HFFc6 (cell line): ENCODE data around the gene LILRA6. TPM values are rescaled to one million over a fixed set of nuclear protein-coding genes. Genes with fewer than 3 reads are reported as not detected.
"Not testable (repeated sequence)": the region's sequence is repeated elsewhere in the genome, so short reads cannot be mapped to it uniquely, and the experiment has no call there.

Source experiments
- DNase-seq: peaks from one replicate; pipeline ENCODE4 v3.0.0-alpha.2; 2018
- H3K27ac Mint-ChIP-seq: 2 replicates; pipeline ENCODE4 v1.8.0; 2020; ENCODE audit warnings: mild to moderate bottlenecking, mixed read lengths
- H3K27me3 Mint-ChIP-seq: 2 replicates; pipeline ENCODE4 v1.8.0; 2021; ENCODE audit warnings: mild to moderate bottlenecking, moderate library complexity, mixed read lengths; ENCODE audit not compliant: insufficient read depth
- H3K36me3 Mint-ChIP-seq: 2 replicates; pipeline ENCODE4 v1.8.0; 2021; ENCODE audit warnings: low read depth, mixed read lengths
- H3K4me1 Mint-ChIP-seq: 2 replicates; pipeline ENCODE4 v1.8.0; 2020; ENCODE audit warnings: low read depth, mixed read lengths
- H3K4me3 Mint-ChIP-seq: 2 replicates; pipeline ENCODE4 v1.8.0; 2020; ENCODE audit warnings: mild to moderate bottlenecking, moderate library complexity, mixed read lengths
- H3K9me3 Mint-ChIP-seq: 2 replicates; pipeline ENCODE4 v1.8.0; 2020; ENCODE audit warnings: mild to moderate bottlenecking, mixed read lengths
- long read RNA-seq: library from polyadenylated mRNA; unstranded; transcript quantifications from one replicate; pipeline ENCODE4 v2.0.0, GENCODE V29; 2019
- total RNA-seq, 6 experiments: library from RNA; stranded (reverse); fragmentation: NEBNext Ultra II Directional; extraction: Animal tissue kit (Norgen Biotek cat#: 25700); gene quantifications; 2 replicates in 1 of 6; 3 replicates in 5 of 6; pipeline ENCODE4 v1.2.3, GENCODE V29; 2021
- TF ChIP-seq, protein P1 (sequence below): fragments of 200-600 bp; sonication (generic); IDR thresholded peaks from 2 replicates; pipeline ENCODE4 v1.5.0; 2021; ENCODE audit warnings: antibody characterized with exemption, mild to moderate bottlenecking

The LILRA6 gene
- total RNA-seq = not detected
- long read RNA-seq = 0 reads

DNA sequence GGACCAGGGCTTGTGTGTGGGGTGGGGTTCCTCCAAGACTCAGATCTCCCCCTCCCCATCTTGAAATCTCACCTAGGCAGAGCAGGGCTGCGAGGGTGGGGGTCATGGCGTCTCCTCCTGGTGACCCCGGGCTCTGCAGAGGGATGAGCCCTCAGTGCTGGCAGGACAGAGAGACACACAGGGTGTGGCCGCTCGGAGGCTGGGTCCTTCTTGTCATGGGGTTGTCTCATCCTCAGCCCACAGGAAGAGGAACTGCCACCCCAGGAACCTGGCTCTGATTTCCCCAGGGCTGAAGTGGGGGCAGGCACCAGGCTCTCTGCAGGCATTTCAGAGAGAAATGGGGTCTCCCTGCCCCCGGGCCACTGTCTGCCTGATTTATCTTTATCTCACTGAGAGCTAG lies at the start of gene LILRA6:
LILRA6 (minus strand) TSS at position 145 of the 400 bp plus-strand sequence.
- H3K9me3 Mint-ChIP-seq = not testable (repeated sequence)
- H3K27me3 Mint-ChIP-seq = peaks cover 23% of the 10 kb centered on the region

DNA sequence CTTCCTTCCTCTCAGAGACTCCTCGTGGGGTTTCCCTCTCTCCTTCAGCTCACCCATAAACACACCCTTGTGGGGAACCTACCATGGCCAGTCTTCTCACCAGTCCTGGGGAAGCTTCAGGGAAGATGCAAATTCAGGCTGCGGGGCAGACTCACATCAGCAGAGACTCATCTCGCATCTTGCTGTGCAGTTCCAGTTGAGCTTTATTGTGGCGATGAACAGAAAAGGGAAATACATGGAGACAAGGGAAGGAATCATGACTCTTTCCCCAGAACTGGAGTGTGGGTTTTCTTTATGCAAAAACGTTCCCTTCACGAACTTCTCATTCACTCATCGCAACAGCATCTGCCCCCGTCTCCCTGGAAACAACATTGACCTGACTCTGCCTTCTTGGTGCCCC lies 46.6 kb upstream of the LILRA6 start:
- not testable (repeated sequence) for H3K9me3 Mint-ChIP-seq, H3K27ac Mint-ChIP-seq, DNase-seq, H3K4me3 Mint-ChIP-seq, H3K36me3 Mint-ChIP-seq
- Mint-ChIP-seq H3K27me3 (peaks cover 17% of the 10 kb centered on the region), H3K4me1 (peaks cover 35% of the 10 kb centered on the region)

More for the DNA sequence above, at the start of gene LILRA6:
- H3K4me1 Mint-ChIP-seq, H3K36me3 Mint-ChIP-seq, H3K27ac Mint-ChIP-seq, H3K4me3 Mint-ChIP-seq, DNase-seq: not testable (repeated sequence)

DNA sequence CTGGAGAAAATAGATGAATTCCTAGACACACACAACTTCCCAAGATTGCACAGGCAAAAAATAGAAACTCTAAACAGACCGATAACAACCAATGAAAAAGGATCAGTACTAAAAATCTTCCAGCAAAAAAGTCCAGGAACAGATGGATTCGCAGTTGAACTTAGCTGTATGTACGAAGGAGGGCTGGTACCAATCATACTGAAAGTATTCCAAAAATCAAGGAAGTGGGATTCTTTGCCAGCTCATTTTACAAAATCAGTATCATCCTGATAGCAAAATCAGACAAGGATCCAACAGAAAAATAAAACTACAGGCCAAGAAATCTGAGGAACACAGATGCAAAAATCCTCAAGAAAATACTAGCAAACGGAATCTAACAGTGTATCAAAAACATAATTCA lies 44.9 kb upstream of the LILRA6 start:
- peaks cover 20% of the 10 kb centered on the region for H3K27me3 Mint-ChIP-seq

DNA sequence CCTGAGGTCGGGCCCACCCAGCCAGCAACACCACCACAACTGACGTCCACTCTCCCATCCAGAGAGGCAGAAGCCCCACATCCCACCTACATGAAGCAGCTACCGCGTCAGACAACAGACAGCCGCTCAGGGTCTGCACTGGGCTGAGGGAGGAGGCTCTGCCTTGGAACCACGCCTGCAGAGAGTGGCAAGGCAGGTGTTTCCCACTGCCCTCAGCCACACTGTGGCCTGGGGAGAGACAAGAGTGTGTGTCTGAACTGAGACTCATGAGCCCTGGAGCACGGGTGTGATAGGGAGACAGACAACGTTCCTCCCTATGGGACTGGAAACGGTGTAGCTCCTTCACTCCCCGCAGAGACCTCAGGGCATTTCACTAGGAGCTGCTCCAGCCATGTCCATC lies 43.7 kb upstream of the LILRA6 start:
- H3K27ac Mint-ChIP-seq, H3K9me3 Mint-ChIP-seq, H3K4me3 Mint-ChIP-seq, DNase-seq, H3K36me3 Mint-ChIP-seq: not testable (repeated sequence)
- H3K27me3 Mint-ChIP-seq = peaks cover 23% of the 10 kb centered on the region
- peaks cover 41% of the 10 kb centered on the region for H3K4me1 Mint-ChIP-seq

More for the DNA sequence above, 44.9 kb upstream of the LILRA6 start:
- Mint-ChIP-seq H3K4me3 (peak overlapping the region; percentile 61), H3K9me3 (no peaks in the 10 kb centered on the region), H3K4me1 (peaks cover 41% of the 10 kb centered on the region), H3K27ac (peak overlapping the region; percentile 20), H3K36me3 (no peaks in the 10 kb centered on the region)
- peak; percentile 61 for DNase-seq
- TF ChIP-seq, protein P1, sequence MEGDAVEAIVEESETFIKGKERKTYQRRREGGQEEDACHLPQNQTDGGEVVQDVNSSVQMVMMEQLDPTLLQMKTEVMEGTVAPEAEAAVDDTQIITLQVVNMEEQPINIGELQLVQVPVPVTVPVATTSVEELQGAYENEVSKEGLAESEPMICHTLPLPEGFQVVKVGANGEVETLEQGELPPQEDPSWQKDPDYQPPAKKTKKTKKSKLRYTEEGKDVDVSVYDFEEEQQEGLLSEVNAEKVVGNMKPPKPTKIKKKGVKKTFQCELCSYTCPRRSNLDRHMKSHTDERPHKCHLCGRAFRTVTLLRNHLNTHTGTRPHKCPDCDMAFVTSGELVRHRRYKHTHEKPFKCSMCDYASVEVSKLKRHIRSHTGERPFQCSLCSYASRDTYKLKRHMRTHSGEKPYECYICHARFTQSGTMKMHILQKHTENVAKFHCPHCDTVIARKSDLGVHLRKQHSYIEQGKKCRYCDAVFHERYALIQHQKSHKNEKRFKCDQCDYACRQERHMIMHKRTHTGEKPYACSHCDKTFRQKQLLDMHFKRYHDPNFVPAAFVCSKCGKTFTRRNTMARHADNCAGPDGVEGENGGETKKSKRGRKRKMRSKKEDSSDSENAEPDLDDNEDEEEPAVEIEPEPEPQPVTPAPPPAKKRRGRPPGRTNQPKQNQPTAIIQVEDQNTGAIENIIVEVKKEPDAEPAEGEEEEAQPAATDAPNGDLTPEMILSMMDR = no peak

DNA sequence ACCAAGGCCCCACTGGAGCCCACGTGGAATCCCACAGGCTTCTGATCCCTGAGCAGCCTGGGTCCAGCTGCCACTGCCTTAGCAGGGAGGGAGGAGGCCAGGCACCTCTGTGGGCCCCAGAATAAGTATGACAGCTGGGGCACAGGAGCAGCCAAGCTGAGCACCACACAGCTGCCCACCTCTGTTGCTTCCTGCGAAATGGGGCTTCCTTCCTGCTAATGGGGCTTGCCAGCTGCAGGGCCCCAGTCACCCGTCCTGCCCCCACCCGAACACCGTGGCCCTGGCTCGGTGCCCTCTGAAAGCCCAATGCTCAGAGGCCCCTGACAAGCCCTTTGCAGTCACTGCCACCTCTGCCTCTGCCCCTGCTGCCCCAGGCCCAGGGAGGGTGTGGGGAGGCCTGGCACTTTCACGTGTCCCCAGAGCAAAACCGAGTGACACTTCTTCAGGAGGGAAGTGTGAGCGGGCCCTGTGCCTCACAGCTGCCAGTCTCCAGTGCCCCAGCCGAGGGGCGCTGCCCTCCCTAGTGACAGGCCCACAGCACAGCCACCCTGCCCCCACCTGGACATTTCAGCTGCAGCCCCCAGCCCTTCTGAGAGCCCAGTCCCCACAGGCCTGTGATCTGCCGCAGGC lies 43.0 kb upstream of the LILRA6 start:
- not testable (repeated sequence) for DNase-seq, H3K9me3 Mint-ChIP-seq, H3K27ac Mint-ChIP-seq, H3K4me3 Mint-ChIP-seq, H3K36me3 Mint-ChIP-seq
- Mint-ChIP-seq H3K4me1 (peaks cover 41% of the 10 kb centered on the region), H3K27me3 (peaks cover 24% of the 10 kb centered on the region)

DNA sequence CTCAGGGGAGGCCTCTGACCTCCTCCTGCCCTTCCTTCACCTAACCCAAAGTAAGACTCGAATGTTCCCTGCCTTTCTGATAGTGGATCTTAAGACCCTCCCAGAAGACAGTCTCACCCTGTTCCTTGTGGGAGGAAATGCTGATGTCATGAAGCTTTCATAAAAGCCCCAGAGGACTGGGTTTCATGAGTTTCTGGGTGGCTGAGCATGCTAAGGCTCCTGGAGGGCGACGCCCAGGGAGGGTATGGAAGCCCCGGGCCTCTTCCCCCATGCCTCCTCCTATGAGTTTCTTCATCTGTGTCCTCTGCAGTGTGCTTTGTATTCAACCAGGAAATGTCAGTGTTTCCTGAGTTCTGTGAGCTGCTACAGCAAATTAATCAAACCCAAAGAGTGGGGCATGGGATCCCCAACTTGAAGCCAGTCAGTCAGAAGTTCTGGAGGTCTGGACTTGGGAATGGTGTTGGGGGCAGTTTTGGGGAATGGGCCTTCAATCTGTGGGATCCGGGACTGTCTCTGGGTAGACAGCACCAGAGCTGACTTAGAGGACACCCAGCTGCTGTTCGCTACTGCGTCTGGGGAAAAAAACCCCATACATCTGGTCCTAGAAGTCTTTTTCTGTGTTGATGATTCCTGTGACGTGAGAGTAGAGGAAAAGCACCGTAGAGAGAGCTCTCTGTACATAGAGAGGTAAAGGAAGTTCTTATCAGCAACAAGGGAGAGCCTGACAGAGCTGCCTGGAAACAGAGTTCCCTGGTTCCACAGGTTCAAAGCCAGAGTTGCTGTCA lies 40.3 kb upstream of the LILRA6 start:
- TF ChIP-seq, protein P1 = no peak
- DNase-seq = no peak
- H3K4me3 Mint-ChIP-seq = no peak overlapping the region
- H3K4me1 Mint-ChIP-seq = peaks cover 28% of the 10 kb centered on the region
- H3K27ac Mint-ChIP-seq = no peak overlapping the region
- H3K36me3 Mint-ChIP-seq = no peaks in the 10 kb centered on the region
- H3K27me3 Mint-ChIP-seq = peaks cover 38% of the 10 kb centered on the region
- H3K9me3 Mint-ChIP-seq = no peaks in the 10 kb centered on the region

DNA sequence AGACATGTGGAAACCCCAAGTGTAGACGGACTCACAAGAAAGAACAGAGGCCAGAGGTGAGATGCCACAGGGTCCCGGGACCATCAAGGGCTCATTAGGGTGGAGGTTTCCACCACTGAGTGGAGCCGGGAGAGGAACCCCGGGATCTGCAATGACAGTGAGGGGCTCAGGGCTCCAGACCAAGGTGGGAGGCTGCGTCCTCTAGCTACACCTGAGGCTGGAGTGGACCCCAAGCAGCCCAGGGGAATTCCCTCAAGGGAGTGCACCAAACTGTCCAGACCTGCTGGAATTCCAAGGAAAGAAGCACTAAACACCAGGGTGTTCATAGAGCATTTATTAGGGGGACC lies 39.1 kb upstream of the LILRA6 start:
- H3K4me1 Mint-ChIP-seq = peaks cover 16% of the 10 kb centered on the region
- H3K27me3 Mint-ChIP-seq = peaks cover 35% of the 10 kb centered on the region
- H3K4me3 Mint-ChIP-seq, H3K36me3 Mint-ChIP-seq, DNase-seq, H3K9me3 Mint-ChIP-seq, H3K27ac Mint-ChIP-seq: not testable (repeated sequence)

DNA sequence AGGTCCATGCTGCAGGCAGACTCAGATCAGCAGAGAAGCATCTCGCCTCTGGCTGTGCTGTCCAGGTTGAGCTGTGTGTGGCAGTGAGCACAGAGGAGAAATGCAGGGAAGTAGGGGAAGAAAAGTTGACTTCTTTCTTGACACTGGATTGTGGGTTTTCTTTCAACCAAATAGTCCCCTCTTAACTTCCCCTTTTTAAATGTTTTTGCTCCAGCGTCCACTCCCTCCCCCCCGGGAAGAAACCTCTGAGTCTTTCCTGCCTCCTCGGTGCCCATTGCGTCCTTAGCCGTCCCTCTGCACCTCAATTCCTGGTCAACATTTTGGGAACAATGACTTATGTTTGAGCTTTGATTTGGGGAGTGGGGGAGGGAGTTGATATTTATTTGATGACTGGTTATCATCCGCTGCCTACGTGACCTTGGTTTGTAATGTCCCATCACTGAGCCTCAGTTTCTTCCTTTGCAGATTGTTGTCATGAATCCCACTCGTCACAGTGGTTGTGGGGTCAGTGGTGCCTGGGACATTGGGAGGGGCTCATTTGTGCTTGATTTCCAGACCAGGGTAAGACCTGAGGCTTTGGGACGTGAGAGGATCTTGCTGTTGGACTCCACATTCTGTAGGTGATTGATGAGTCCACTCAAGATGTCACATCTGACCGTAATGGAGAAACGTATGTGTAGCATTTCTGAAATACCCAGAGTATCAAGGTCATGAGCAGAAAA lies 38.6 kb upstream of the LILRA6 start, which contains the start of gene LILRB2:
LILRB2 (minus strand) TSS at position 104 of the 722 bp plus-strand sequence. CDS start 614 bp downstream, outside the sequence.
- TF ChIP-seq, protein P1 = no peak
- Mint-ChIP-seq H3K36me3 (no peaks in the 10 kb centered on the region), H3K4me3 (no peak within 1 kb of the TSS), H3K27ac (no peak within 1 kb of the TSS), H3K9me3 (no peaks in the 10 kb centered on the region), H3K4me1 (peaks cover 14% of the 10 kb centered on the region), H3K27me3 (peaks cover 36% of the 10 kb centered on the region)
- no peak for DNase-seq

DNA sequence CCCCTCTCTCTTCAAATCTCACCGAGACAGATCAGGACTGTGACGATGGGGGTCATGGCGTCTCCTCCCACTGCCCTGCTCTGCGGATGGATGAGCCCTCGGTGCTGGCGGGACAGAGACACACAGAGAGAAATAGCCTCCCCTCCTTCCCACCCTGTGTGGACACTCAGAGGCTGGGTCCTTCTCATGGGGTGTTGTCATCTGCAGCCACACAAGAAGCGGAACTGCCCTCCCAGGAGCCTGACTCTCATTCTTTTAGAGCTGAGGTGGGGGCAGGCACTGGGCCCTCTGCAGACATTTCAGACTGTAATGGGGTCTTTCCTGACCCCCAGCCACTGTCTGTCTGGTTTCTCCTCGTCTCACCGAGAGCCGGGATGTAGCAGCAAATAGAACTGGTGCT lies 37.9 kb upstream of the LILRA6 start:
- H3K27me3 Mint-ChIP-seq = peaks cover 39% of the 10 kb centered on the region

DNA sequence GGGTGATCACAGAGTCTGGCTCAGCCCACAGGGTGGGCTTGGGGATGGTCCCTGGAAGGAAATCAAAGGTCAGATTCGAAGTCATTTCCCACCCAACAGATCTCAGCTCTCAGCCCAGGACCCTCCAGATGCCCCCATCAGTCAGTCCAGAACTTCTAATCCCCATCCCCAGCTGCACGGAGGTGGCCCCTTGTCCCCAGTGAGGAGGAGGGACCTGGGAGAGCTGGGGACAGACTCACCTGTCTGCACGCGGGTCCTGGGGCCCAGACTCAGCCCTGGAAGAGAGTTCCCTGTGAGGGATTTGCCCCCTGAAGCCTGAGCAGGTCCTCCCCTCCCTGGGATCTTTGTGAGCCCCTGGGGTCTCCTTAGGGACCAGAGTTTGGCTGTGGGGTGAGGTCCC lies 37.4 kb upstream of the LILRA6 start:
- not testable (repeated sequence) for H3K27ac Mint-ChIP-seq, DNase-seq, H3K36me3 Mint-ChIP-seq, H3K4me3 Mint-ChIP-seq, H3K9me3 Mint-ChIP-seq
- H3K27me3 Mint-ChIP-seq = peaks cover 39% of the 10 kb centered on the region
- peaks cover 14% of the 10 kb centered on the region for H3K4me1 Mint-ChIP-seq

More for the DNA sequence above, 37.9 kb upstream of the LILRA6 start:
- H3K4me1 Mint-ChIP-seq = peaks cover 14% of the 10 kb centered on the region
- not testable (repeated sequence) for H3K27ac Mint-ChIP-seq, H3K4me3 Mint-ChIP-seq, H3K36me3 Mint-ChIP-seq, H3K9me3 Mint-ChIP-seq, DNase-seq
